ENCODE measurements around the gene KLF13. TPM values are rescaled to one million over a fixed set of nuclear protein-coding genes. Genes with fewer than 3 reads are reported as not detected.
A peak's percentile ranks its signal among the peaks of the same experiment; 100 is the strongest.

Gene KLF13
- total RNA-seq, 1 donor from 2014 or later = 141 TPM

DNA sequence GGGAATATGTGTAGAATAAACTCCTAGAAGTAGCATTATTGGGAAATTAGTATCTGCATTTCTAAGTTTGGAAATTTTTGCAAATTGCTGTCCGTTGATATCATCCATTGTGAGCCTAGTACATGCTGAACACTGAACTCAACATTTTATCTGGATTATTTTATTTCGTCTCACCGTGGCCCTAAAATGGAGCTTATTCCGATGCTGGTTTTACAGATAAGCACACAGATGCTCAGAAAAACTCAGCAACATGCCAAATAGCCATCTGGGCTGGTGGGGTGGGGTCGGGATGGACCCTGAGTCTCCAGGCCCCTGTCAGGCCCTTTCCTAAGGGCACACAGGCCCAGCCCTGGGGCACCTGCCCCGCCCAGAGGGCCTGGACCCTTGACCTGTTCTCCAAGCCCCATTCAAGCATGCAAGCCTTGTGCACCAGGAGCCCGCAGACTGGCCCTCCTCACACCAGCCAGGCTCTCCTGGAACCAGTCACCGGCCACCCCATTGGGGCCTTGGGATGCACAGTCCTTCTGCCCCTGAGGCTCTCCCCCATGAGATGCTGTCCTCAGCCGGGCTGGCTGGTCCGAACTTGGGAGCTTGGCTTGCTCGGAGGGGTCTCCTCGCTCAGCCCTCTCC, 20.7 kb upstream of the KLF13 start:
- no peaks in the 10 kb centered on the region for H3K36me3 Mint-ChIP-seq (ENCODE audit: unreplicated experiment)
- TF ChIP-seq, protein P1, sequence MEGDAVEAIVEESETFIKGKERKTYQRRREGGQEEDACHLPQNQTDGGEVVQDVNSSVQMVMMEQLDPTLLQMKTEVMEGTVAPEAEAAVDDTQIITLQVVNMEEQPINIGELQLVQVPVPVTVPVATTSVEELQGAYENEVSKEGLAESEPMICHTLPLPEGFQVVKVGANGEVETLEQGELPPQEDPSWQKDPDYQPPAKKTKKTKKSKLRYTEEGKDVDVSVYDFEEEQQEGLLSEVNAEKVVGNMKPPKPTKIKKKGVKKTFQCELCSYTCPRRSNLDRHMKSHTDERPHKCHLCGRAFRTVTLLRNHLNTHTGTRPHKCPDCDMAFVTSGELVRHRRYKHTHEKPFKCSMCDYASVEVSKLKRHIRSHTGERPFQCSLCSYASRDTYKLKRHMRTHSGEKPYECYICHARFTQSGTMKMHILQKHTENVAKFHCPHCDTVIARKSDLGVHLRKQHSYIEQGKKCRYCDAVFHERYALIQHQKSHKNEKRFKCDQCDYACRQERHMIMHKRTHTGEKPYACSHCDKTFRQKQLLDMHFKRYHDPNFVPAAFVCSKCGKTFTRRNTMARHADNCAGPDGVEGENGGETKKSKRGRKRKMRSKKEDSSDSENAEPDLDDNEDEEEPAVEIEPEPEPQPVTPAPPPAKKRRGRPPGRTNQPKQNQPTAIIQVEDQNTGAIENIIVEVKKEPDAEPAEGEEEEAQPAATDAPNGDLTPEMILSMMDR (IDR thresholded peaks at IDR 0.05; ENCODE audit: partially characterized antibody, unreplicated experiment) = no peak
- peak overlapping the region; percentile 83 for H3K4me3 Mint-ChIP-seq (ENCODE audit: unreplicated experiment)
- DNase-seq = no peak
- H3K4me1 Mint-ChIP-seq (ENCODE audit: low read depth, unreplicated experiment) = peaks cover 53% of the 10 kb centered on the region
- peak overlapping the region; percentile 99 for H3K27ac Mint-ChIP-seq (ENCODE audit: unreplicated experiment)
- peaks cover 32% of the 10 kb centered on the region for H3K27me3 Mint-ChIP-seq (ENCODE audit: unreplicated experiment)
- H3K9me3 Mint-ChIP-seq (ENCODE audit: unreplicated experiment) = peaks cover 28% of the 10 kb centered on the region

DNA sequence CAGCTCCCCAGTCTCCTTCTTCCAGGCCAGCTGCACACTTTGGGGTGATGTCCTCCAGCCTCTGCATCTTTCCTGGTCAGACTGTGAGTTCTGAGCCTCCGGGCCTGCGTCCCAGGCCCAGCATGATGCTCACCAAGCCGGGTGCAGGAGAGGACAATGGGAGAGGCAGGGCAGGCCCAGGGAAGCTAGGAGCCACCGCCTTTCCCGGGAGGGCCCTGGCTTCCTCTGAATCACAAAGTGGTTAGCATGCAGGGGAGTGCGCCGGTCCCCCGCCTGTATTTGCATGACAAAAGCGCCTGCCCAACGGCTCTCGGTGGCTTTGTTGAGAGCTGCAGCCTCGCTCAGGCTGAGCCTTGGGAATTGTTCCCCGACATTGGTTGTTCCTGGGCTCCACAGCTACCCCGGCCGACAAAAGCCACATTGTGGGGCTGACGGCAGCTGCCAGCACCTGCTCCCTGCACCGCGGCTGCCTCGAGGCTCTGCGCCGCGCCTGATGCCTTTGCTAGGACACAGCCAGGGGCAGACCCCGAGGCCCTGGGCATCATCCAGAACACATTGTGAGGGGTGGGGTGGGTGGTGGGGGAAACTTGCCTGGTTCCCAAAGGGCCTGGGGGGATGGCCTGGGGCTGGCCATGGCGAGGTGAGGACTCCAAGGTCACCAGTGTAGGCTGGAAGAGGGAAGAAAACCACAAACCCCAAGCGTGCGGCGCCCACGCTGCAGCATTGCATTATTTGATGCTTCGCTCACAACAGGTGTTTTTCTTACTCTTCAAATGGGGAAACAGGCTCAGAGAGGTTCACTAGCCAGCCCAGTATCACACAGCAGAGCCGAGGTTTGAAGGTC, 20.0 kb upstream of the KLF13 start:
- DNase-seq = peak; percentile 88
- Mint-ChIP-seq H3K4me3 (ENCODE audit: unreplicated experiment) (peak overlapping the region; percentile 75), H3K4me1 (ENCODE audit: low read depth, unreplicated experiment) (peaks cover 47% of the 10 kb centered on the region), H3K36me3 (ENCODE audit: unreplicated experiment) (no peaks in the 10 kb centered on the region), H3K27me3 (ENCODE audit: unreplicated experiment) (peaks cover 27% of the 10 kb centered on the region), H3K27ac (ENCODE audit: unreplicated experiment) (peak overlapping the region; percentile 99), H3K9me3 (ENCODE audit: unreplicated experiment) (peaks cover 23% of the 10 kb centered on the region)
- TF ChIP-seq, protein P1 (IDR thresholded peaks at IDR 0.05; ENCODE audit: partially characterized antibody, unreplicated experiment) = no peak

GRCh38 chr15:31307270-31308184, 19.1 kb upstream of the KLF13 start:
- no peaks in the 10 kb centered on the region for H3K36me3 Mint-ChIP-seq (ENCODE audit: unreplicated experiment)
- H3K27me3 Mint-ChIP-seq (ENCODE audit: unreplicated experiment) = peaks cover 24% of the 10 kb centered on the region
- peak overlapping the region; percentile 99 for H3K27ac Mint-ChIP-seq (ENCODE audit: unreplicated experiment)
- H3K9me3 Mint-ChIP-seq (ENCODE audit: unreplicated experiment) = peaks cover 20% of the 10 kb centered on the region
- H3K4me1 Mint-ChIP-seq (ENCODE audit: low read depth, unreplicated experiment) = peaks cover 39% of the 10 kb centered on the region
- DNase-seq = no peak
- TF ChIP-seq, protein P1 (IDR thresholded peaks at IDR 0.05; ENCODE audit: partially characterized antibody, unreplicated experiment) = no peak
- H3K4me3 Mint-ChIP-seq (ENCODE audit: unreplicated experiment) = peak overlapping the region; percentile 76

DNA sequence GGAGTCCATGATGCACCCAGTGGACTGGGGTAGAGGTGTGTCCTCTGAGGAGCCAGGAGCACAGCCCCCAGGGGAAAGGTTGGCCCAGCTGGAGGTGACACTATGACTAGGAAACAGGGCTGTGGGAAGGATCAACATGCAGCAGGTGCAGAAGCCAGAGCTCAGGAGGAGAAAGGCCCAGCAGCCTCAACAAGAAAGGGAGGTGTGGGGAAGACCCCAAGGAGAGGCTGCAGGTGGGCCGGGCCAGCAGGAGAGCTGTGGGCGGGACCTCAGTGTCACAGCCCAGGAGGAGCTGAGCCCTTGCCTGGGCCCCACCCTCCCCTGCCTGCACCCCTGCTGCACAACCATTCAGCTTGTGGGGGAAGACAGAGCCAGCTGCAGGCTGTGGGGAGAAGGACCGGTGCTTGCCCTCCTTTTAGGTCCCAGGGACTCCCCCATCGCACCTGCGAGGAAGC, 18.4 kb upstream of the KLF13 start:
- TF ChIP-seq, protein P1 (IDR thresholded peaks at IDR 0.05; ENCODE audit: partially characterized antibody, unreplicated experiment) = no peak
- no peak overlapping the region for H3K4me3 Mint-ChIP-seq (ENCODE audit: unreplicated experiment)
- H3K4me1 Mint-ChIP-seq (ENCODE audit: low read depth, unreplicated experiment) = peaks cover 32% of the 10 kb centered on the region
- peak overlapping the region; percentile 50 for H3K27ac Mint-ChIP-seq (ENCODE audit: unreplicated experiment)
- peaks cover 24% of the 10 kb centered on the region for H3K27me3 Mint-ChIP-seq (ENCODE audit: unreplicated experiment)
- DNase-seq = no peak
- no peaks in the 10 kb centered on the region for H3K36me3 Mint-ChIP-seq (ENCODE audit: unreplicated experiment)
- peaks cover 20% of the 10 kb centered on the region for H3K9me3 Mint-ChIP-seq (ENCODE audit: unreplicated experiment)
